ENCODE results near the gene IKZF1. TPM values are rescaled to one million over a fixed set of nuclear protein-coding genes. Genes with fewer than 3 reads are reported as not detected.

The IKZF1 gene
- total and polyA plus RNA-seq, 9 of the 15 experiments (the other 6 are each of a cell fraction or from before 2014, with no cell fraction given), result 12.6 to 85.3 (median 44.7) TPM

DNA sequence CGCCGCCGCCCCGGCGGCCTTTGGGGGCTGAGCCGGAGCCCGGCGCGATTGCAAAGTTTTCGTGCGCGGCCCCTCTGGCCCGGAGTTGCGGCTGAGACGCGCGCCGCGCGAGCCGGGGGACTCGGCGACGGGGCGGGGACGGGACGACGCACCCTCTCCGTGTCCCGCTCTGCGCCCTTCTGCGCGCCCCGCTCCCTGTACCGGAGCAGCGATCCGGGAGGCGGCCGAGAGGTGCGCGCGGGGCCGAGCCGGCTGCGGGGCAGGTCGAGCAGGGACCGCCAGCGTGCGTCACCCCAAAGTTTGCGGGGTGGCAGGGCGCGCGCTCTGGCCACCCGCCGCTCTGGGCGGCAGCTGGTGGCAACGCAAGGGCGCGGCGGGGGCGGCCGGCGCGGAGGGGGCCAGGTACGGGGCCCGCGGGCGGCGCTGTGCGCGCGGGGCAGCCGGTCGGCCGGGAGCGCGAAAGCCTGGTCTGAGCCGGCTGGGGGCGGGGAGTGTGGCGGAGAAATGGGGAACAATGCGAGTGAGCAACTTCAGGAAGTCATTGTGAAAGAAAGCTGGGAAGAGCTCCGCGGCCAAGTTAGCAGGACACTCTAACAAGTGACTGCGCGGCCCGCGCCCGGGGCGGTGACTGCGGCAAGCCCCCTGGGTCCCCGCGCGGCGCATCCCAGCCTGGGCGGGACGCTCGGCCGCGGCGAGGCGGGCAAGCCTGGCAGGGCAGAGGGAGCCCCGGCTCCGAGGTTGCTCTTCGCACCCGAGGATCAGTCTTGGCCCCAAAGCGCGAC is at the start of gene IKZF1 (continued):
- TF ChIP-seq DIDO1 (tag; IDR thresholded peaks at IDR 0.05; ENCODE audit: low read depth), result no peak
- peak; percentile 36; the same call in 1 of the 2 replicates for TF ChIP-seq GATAD2B (IDR thresholded peaks at IDR 0.05; ENCODE audit: borderline replicate concordance)
- no peak for TF ChIP-seq PCBP1 (IDR thresholded peaks at IDR 0.05; ENCODE audit: low read depth, low read length, poor library complexity, severe bottlenecking)
- no peak for TF ChIP-seq PTRF (tag; IDR thresholded peaks at IDR 0.05)
- no peak for TF ChIP-seq CBX3 (IDR thresholded peaks at IDR 0.05; ENCODE audit: borderline replicate concordance in 1 of 2, low read length in 2 of 2)
- TF ChIP-seq, protein P1, sequence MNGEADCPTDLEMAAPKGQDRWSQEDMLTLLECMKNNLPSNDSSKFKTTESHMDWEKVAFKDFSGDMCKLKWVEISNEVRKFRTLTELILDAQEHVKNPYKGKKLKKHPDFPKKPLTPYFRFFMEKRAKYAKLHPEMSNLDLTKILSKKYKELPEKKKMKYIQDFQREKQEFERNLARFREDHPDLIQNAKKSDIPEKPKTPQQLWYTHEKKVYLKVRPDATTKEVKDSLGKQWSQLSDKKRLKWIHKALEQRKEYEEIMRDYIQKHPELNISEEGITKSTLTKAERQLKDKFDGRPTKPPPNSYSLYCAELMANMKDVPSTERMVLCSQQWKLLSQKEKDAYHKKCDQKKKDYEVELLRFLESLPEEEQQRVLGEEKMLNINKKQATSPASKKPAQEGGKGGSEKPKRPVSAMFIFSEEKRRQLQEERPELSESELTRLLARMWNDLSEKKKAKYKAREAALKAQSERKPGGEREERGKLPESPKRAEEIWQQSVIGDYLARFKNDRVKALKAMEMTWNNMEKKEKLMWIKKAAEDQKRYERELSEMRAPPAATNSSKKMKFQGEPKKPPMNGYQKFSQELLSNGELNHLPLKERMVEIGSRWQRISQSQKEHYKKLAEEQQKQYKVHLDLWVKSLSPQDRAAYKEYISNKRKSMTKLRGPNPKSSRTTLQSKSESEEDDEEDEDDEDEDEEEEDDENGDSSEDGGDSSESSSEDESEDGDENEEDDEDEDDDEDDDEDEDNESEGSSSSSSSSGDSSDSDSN (IDR thresholded peaks at IDR 0.05; ENCODE audit: borderline replicate concordance in 1 of 2, low read depth in 2 of 2, low read length in 2 of 2), result peak in 1 of 2 experiments; percentile 91; a peak in 2 of 4 replicates
- TF ChIP-seq SIN3B (IDR thresholded peaks at IDR 0.05; ENCODE audit: low read depth), result peak; percentile 50; the same call in 1 of the 2 replicates
- TF ChIP-seq NFXL1 (CRISPR knock-in tag; IDR thresholded peaks at IDR 0.05), result no peak
- peak; percentile 69 for TF ChIP-seq HMGN3 (IDR thresholded peaks at IDR 0.05; ENCODE audit: borderline replicate concordance, extremely low read depth, insufficient read length, low read depth, low read length)
- peak; percentile 28; the same call in 1 of the 2 replicates for TF ChIP-seq ZBTB17 (CRISPR knock-in tag; IDR thresholded peaks at IDR 0.05)
- peak; percentile 75 for TF ChIP-seq POLR2G (IDR thresholded peaks at IDR 0.05; ENCODE audit: low read depth, low read length)
- no peak for TF ChIP-seq OTX1 (CRISPR knock-in tag; IDR thresholded peaks at IDR 0.05)
- TF ChIP-seq HNRNPLL (IDR thresholded peaks at IDR 0.05; ENCODE audit: low read depth, low read length, poor library complexity, severe bottlenecking), result no peak
- TF ChIP-seq FUS (optimal IDR thresholded peaks at IDR 0.05; ENCODE audit: low read depth, low read length), result no peak
- TF ChIP-seq EP300 (IDR thresholded peaks at IDR 0.05; ENCODE audit: low read length), result no peak
- peak; percentile 94 for TF ChIP-seq CTBP1 (IDR thresholded peaks at IDR 0.05; ENCODE audit: borderline replicate concordance)
- TF ChIP-seq RBFOX2 (IDR thresholded peaks at IDR 0.05; ENCODE audit: low read depth, low read length), result peak; percentile 74
- 0 out of 2 replicates have a peak, but pooled peaks have one; percentile 34 for TF ChIP-seq L3MBTL2 (IDR thresholded peaks at IDR 0.05)
- TF ChIP-seq MAZ (CRISPR knock-in tag; conservative IDR thresholded peaks at IDR 0.05 in 1 of 2, IDR thresholded peaks at IDR 0.05 in 1 of 2), result peak; percentile 9 to 56; a peak in 1 of 4 replicates
- peak; percentile 93 for TF ChIP-seq RBBP5 (IDR thresholded peaks at IDR 0.05; ENCODE audit: borderline replicate concordance, insufficient read depth, low read length, poor library complexity, severe bottlenecking)
- TF ChIP-seq HDAC6 (IDR thresholded peaks at IDR 0.05; ENCODE audit: low read depth, low read length), result 0 out of 2 replicates have a peak, but pooled peaks have one; percentile 77
- peak; percentile 19; the same call in 1 of the 2 replicates for TF ChIP-seq ELF1 (tag; IDR thresholded peaks at IDR 0.05)
- peak; percentile 57; the same call in 1 of the 2 replicates for TF ChIP-seq PHF8 (IDR thresholded peaks at IDR 0.05; ENCODE audit: borderline replicate concordance, low read length)
- 0 out of 2 replicates have a peak, but pooled peaks have one; percentile 14 for TF ChIP-seq ZSCAN32 (CRISPR knock-in tag; IDR thresholded peaks at IDR 0.05)
- TF ChIP-seq TBP (optimal IDR thresholded peaks at IDR 0.05; ENCODE audit: low read depth, low read length), result peak; percentile 17
- TF ChIP-seq ZNF224 (CRISPR knock-in tag; IDR thresholded peaks at IDR 0.05), result no peak
- TF ChIP-seq KDM5B (IDR thresholded peaks at IDR 0.05; ENCODE audit: insufficient replicate concordance, low read depth, low read length), result peak; percentile 50
